ENCODE measurements around the gene RB1.

DNA sequence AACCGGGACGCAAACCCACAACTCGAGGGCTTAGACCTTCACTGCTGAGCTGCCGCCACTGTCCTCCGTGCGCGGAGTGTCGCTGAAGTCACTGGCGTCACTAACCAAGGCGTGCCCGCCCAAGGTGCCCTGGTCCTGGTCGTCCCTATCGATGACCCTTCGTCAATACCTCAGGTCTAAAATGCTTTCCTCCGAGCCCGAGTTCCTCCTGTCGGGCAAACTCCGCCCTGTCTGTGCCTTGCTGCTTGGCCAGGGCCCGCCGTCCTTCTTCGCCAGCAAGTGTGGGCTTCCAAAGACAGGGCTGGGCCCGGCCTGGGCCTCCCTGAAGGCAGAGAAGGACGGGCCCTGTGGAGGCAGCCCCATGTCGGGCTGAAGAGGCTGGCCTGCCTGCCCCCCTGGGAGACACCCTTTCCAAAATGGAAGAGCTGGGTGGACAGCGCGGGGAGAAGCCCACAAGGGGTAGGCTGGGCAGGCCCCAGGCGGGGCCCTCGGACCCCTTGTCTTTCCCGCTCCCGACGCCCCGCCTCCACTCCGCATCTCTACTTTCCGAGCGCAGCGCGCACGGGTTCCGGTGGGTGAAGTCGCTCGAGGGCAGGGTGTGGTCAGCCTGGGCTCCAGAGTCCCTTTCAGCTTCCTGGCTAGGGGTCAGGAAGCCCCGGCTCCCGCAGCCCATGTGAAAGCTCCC lies 13.4 kb downstream of the RB1 start:
- no peak for TF ChIP-seq POLR2A (IDR thresholded peaks at IDR 0.05; ENCODE audit: low read depth, low read length)
- no peak for TF ChIP-seq SPI1 (IDR thresholded peaks at IDR 0.05; ENCODE audit: low read depth, low read length)
- no peak for TF ChIP-seq TAF1 (IDR thresholded peaks at IDR 0.05; ENCODE audit: low read depth, low read length)
